Tibial nerve (tissue), 3 donors: ENCODE results near the gene SYNE3.

Experiments
- CTCF ChIP-seq, 5 experiments: fragments of 200-600 bp in 3 of 5; fragments of 450-650 bp in 2 of 5; sonication (generic) in 3 of 5; IDR thresholded peaks; one replicate each; pipeline ENCODE4 v1.5.1; 2016 to 2019; ENCODE audit warnings: antibody characterized with exemption in 5 of 5, mild to moderate bottlenecking in 3 of 5, moderate library complexity in 2 of 5
- POLR2A ChIP-seq, 2 donors: fragments of 450-650 bp; IDR thresholded peaks; one replicate each; pipeline ENCODE4 v1.6.1; 2017; ENCODE audit warnings: antibody characterized with exemption in 2 of 2, mild to moderate bottlenecking in 2 of 2, moderate library complexity in 2 of 2

- TF ChIP-seq POLR2A (IDR thresholded peaks at IDR 0.05) (no peak), CTCF (IDR thresholded peaks at IDR 0.05) (no peak)
Measured at GRCh38 chr14:95523815-95524448, 7.5 kb upstream of the SYNE3 start.
